OCI-LY3 (cell line): ENCODE measurements around the gene TUBA3C.

ENCODE experiments used
- EZH2phosphoT487 ChIP-seq: fragments of 200-600 bp; shearing (Covaris generic); IDR thresholded peaks from 2 replicates; pipeline ENCODE4 v1.6.1; 2018; ENCODE audit warnings: antibody characterized with exemption, mixed run types, low read depth
- TF ChIP-seq, protein P1 (sequence below): fragments of 200-600, 300-600 bp; sonication (generic); IDR thresholded peaks from 2 replicates; pipeline ENCODE4 v1.5.1; 2014; ENCODE audit warnings: antibody characterized with exemption, low read length, low read depth

DNA sequence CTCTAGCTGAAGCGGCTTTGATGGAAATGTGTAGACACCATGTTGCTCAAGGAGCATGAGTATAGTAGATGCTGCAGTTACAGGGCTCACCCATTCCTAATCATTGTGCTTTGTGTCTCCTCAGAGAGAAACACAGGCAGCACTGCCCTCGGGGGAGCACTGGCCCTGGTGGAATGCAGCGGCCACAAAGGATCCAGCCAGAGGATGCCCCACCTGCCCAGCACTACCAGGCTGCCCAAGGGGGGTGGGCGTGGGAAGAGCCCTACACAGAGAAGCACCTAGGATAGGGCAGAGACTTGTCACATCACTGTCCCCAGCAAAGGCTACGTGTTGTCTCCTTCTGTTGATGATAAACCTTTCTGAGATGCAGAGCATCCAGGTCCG is 9.0 kb downstream of the TUBA3C start:
- TF ChIP-seq, protein P1, sequence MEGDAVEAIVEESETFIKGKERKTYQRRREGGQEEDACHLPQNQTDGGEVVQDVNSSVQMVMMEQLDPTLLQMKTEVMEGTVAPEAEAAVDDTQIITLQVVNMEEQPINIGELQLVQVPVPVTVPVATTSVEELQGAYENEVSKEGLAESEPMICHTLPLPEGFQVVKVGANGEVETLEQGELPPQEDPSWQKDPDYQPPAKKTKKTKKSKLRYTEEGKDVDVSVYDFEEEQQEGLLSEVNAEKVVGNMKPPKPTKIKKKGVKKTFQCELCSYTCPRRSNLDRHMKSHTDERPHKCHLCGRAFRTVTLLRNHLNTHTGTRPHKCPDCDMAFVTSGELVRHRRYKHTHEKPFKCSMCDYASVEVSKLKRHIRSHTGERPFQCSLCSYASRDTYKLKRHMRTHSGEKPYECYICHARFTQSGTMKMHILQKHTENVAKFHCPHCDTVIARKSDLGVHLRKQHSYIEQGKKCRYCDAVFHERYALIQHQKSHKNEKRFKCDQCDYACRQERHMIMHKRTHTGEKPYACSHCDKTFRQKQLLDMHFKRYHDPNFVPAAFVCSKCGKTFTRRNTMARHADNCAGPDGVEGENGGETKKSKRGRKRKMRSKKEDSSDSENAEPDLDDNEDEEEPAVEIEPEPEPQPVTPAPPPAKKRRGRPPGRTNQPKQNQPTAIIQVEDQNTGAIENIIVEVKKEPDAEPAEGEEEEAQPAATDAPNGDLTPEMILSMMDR: no peak
- no peak for TF ChIP-seq EZH2phosphoT487
